Left ventricle myocardium inferior (tissue), 1 donor: Measurements from ENCODE around the gene TRMT2B. TPM values are rescaled to one million over a fixed set of nuclear protein-coding genes. Genes with fewer than 3 reads are reported as not detected.

ENCODE experiments used
- DNase-seq: peaks from one replicate; pipeline ENCODE4 v3.0.0-alpha.2; 2020
- H3K27ac ChIP-seq: fragments of 200-600 bp; replicated peaks from 2 replicates; pipeline ENCODE4 v1.8.0; 2021
- H3K27me3 ChIP-seq: fragments of 200-600 bp; 2 replicates; pipeline ENCODE4 v1.8.0; 2021; ENCODE audit warnings: low read depth
- H3K36me3 ChIP-seq: fragments of 200-600 bp; 2 replicates; pipeline ENCODE4 v1.8.0; 2021
- H3K4me1 ChIP-seq: fragments of 200-600 bp; 2 replicates; pipeline ENCODE4 v1.8.0; 2021
- H3K4me3 ChIP-seq: fragments of 200-600 bp; 2 replicates; pipeline ENCODE4 v1.8.0; 2021; ENCODE audit warnings: mild to moderate bottlenecking, moderate library complexity
- H3K9me3 ChIP-seq: fragments of 200-600 bp; replicated peaks from 2 replicates; pipeline ENCODE4 v1.8.0; 2021
- CTCF ChIP-seq: fragments of 200-600 bp; IDR thresholded peaks from 2 replicates; pipeline ENCODE4 v1.8.0; 2021; ENCODE audit warnings: antibody characterized with exemption, mild to moderate bottlenecking, borderline replicate concordance
- intact Hi-C: fragments of 100-400 bp; cut with micrococcal nuclease; formaldehyde crosslinking; loops from one replicate; pipeline ENCODE4 v1.11.0; 2022
- total RNA-seq: library from RNA; stranded (reverse); fragmentation: NEBNext Ultra II Directional; extraction: Animal tissue kit (Norgen Biotek cat#: 25700); gene quantifications from one replicate; pipeline ENCODE4 v1.2.1, GENCODE V29; 2021
- donor health status: DM: no; HTN: yes; CAD: no; lungs with severe emphysema.

The TRMT2B gene
- total RNA-seq, 1 donor from 2014 or later = 17.3 TPM

GRCh38 chrX:100979881-100980607 lies 71.9 kb downstream of the TRMT2B start:
- no peak for DNase-seq
- no peaks in the 10 kb centered on the region for H3K36me3 ChIP-seq
- intact Hi-C loops = no loop called here
- H3K4me1 ChIP-seq = no peaks in the 10 kb centered on the region
- no peaks in the 10 kb centered on the region for H3K27me3 ChIP-seq
- H3K27ac ChIP-seq = no peak overlapping the region
- H3K9me3 ChIP-seq = no peaks in the 10 kb centered on the region
- TF ChIP-seq CTCF = no peak
- no peak overlapping the region for H3K4me3 ChIP-seq

GRCh38 chrX:100976211-100976610 lies 75.7 kb downstream of the TRMT2B start:
- Histone ChIP-seq H3K4me1 (no peaks in the 10 kb centered on the region), H3K27ac (no peak overlapping the region), H3K36me3 (no peaks in the 10 kb centered on the region), H3K27me3 (no peaks in the 10 kb centered on the region), H3K9me3 (no peaks in the 10 kb centered on the region), H3K4me3 (no peak overlapping the region)
- intact Hi-C loops = no loop called here
- no peak for DNase-seq
- no peak for TF ChIP-seq CTCF

GRCh38 chrX:100975212-100975611 lies 76.7 kb downstream of the TRMT2B start:
- no peaks in the 10 kb centered on the region for H3K27me3 ChIP-seq
- H3K4me1 ChIP-seq = no peaks in the 10 kb centered on the region
- H3K27ac ChIP-seq = no peak overlapping the region
- H3K9me3 ChIP-seq = no peaks in the 10 kb centered on the region
- intact Hi-C loops = no loop called here
- H3K36me3 ChIP-seq = no peaks in the 10 kb centered on the region
- H3K4me3 ChIP-seq = no peak overlapping the region
- DNase-seq = no peak
- TF ChIP-seq CTCF = no peak

DNA sequence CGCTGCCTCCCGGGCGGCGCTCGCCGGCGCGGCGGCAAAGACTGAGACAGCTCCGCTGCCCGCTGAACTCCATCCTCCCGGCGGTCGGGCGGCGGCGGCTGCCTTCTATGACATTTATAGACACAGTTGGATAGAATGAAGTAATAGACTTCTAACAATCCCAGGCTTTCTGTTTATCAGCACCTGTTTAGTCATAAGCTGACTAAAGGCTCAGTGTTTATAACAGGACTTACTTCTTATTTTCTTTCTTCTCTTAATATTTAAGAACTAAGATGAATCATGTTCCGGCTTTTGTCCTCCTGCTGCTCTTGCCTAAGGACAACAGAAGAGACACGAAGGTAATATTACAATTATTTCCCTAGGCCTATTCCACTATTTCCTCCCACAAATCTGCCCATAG lies 78.5 kb downstream of the TRMT2B start:
- DNase-seq = no peak
- intact Hi-C loops = no loop called here
- Histone ChIP-seq H3K27me3 (no peaks in the 10 kb centered on the region), H3K9me3 (no peaks in the 10 kb centered on the region), H3K4me1 (no peaks in the 10 kb centered on the region), H3K36me3 (no peaks in the 10 kb centered on the region), H3K27ac (no peak overlapping the region), H3K4me3 (no peak overlapping the region)
- no peak for TF ChIP-seq CTCF

GRCh38 chrX:100969936-100970335 lies 82.0 kb downstream of the TRMT2B start:
- no peaks in the 10 kb centered on the region for H3K9me3 ChIP-seq
- no peak overlapping the region for H3K4me3 ChIP-seq
- DNase-seq = no peak
- intact Hi-C loops = no loop called here
- no peaks in the 10 kb centered on the region for H3K4me1 ChIP-seq
- H3K27me3 ChIP-seq = no peaks in the 10 kb centered on the region
- no peaks in the 10 kb centered on the region for H3K36me3 ChIP-seq
- no peak overlapping the region for H3K27ac ChIP-seq
- TF ChIP-seq CTCF = no peak

DNA sequence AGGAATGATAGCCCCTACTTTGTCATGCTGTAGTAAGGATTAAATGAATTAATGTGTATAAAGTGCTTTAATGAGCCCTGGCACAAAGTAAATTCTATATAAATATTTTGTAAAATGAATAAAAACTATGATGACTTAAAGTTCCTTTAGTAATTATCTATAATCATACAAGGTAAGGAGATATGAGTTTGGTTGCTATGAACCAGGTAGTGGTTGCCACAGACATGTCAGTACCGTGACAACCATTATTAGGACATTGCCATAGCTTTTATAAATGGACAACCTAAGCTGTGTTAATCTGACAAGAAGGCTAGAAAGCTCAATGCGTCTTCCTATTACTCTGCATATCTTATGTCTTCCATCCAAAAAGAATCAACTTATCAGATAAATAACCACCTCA lies 82.5 kb downstream of the TRMT2B start, which contains the start of gene ARL13A:
ARL13A (plus strand) TSS at position 301 of the 400 bp plus-strand sequence. CDS start 3,982 bp downstream, outside the sequence.
- H3K27me3 ChIP-seq = no peaks in the 10 kb centered on the region
- TF ChIP-seq CTCF = no peak

More for the DNA sequence above, 82.5 kb downstream of the TRMT2B start, which contains the start of gene ARL13A:
- H3K9me3 ChIP-seq = no peaks in the 10 kb centered on the region
- no peaks in the 10 kb centered on the region for H3K36me3 ChIP-seq
- no peak within 1 kb of the TSS for H3K4me3 ChIP-seq
- DNase-seq = no peak
- no peaks in the 10 kb centered on the region for H3K4me1 ChIP-seq
- no peak within 1 kb of the TSS for H3K27ac ChIP-seq
- intact Hi-C loops = no loop called here
